Choroid plexus epithelial cell (primary cell): ENCODE measurements around the gene FHDC1.

Source experiments
- DNase-seq: peaks from one replicate; pipeline ENCODE4 v3.0.0-alpha.2; 2010; ENCODE audit warnings: low read depth
- H3K4me3 ChIP-seq: 2 replicates; pipeline ENCODE4 v1.5.1; 2011; ENCODE audit warnings: low read depth, mild to moderate bottlenecking, control low read depth, low read length, moderate library complexity
- CTCF ChIP-seq: conservative IDR thresholded peaks from 2 replicates; pipeline ENCODE4 v1.5.1; 2011; ENCODE audit warnings: low read depth, mild to moderate bottlenecking, control low read depth, inconsistent platforms, low read length, moderate library complexity

Gene FHDC1

GRCh38 chr4:153022241-153022715 is 86.2 kb downstream of the FHDC1 start:
- DNase-seq: no peak
- no peak for TF ChIP-seq CTCF
- H3K4me3 ChIP-seq: no peak overlapping the region

GRCh38 chr4:153023139-153023538 is 87.0 kb downstream of the FHDC1 start:
- no peak for DNase-seq
- no peak overlapping the region for H3K4me3 ChIP-seq
- TF ChIP-seq CTCF: no peak

- no peak overlapping the region for H3K4me3 ChIP-seq
- TF ChIP-seq CTCF: no peak
- no peak for DNase-seq
Measured at GRCh38 chr4:153023692-153024394, 87.7 kb downstream of the FHDC1 start.

- no peak for TF ChIP-seq CTCF
- no peak for DNase-seq
- H3K4me3 ChIP-seq: no peak overlapping the region
Measured at GRCh38 chr4:153024466-153024865, 88.3 kb downstream of the FHDC1 start.

- no peak overlapping the region for H3K4me3 ChIP-seq
- DNase-seq: no peak
- TF ChIP-seq CTCF: no peak
Measured at GRCh38 chr4:153025406-153025805, 89.3 kb downstream of the FHDC1 start.

GRCh38 chr4:153026591-153027346 is 90.6 kb downstream of the FHDC1 start:
- no peak for DNase-seq
- no peak overlapping the region for H3K4me3 ChIP-seq
- no peak for TF ChIP-seq CTCF

GRCh38 chr4:153027866-153028265 is 91.7 kb downstream of the FHDC1 start:
- H3K4me3 ChIP-seq: no peak overlapping the region
- no peak for DNase-seq
- no peak for TF ChIP-seq CTCF
